Activated gamma-delta T cell treated with Interleukin-2 at 50 U/mL for 16 hours (primary cell): ENCODE measurements around the gene SLC48A1.

Experiments used
- DNase-seq: peaks from one replicate; pipeline ENCODE4 v3.0.0-alpha.2; 2020

The SLC48A1 gene

DNA sequence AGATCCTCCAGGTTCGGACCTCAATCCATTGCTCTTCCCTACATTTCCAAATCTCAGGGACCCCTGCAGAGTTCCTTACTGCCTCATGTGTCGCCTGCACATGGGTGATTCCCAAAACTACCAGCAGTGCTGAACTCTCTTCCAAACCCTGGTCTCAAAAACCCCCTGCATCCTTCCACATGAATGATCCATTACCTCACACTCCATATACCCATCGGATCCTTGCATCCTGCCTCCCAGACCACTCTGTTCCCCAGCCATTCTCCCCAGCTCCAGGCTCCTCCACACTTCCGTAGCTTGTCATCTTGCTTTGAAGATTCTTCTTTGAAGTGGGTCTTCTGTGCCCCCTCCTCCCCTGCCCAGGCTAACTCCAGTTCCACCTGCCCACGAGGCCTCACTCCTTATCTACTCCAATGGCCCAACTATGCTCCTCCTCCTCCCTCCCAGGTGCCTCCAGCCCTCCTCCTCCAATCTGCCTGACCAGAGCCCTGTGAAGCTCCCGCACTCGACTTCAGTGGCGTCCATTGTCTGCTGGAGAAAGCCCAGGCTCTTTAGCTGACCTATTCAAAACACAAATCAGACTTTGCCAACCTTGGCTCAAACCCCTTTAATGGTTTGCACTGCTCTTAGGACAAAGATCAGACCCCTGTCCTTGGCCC lies 28.1 kb upstream of the SLC48A1 start:
- no peak for DNase-seq

DNA sequence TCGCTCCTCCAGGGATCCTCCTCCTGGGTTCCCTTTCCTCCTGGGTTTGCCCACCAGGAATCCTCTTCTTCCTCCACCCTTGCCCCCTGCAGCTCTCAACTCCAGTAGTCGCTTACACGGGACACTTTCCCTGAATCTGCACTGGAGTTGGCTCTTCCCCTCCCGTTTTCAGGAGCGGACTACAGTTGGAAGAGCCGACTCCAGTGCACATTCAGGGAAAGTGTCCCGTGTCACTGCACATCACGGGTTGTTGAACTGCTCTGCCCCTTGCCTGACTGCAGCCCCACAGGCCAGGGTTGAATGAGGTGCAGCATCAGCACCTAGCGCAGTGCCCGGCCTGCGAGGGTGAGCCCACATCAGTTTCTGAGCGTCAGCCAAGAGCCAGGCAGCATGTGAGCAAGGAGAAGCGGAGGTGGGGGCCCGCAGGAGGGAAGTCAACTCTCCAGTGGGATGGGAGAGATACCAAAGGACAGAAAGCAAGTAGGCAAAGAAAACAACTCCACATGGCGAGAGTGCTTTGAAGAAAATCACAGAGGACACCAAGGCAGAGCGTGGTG lies 27.5 kb upstream of the SLC48A1 start:
- no peak for DNase-seq

DNA sequence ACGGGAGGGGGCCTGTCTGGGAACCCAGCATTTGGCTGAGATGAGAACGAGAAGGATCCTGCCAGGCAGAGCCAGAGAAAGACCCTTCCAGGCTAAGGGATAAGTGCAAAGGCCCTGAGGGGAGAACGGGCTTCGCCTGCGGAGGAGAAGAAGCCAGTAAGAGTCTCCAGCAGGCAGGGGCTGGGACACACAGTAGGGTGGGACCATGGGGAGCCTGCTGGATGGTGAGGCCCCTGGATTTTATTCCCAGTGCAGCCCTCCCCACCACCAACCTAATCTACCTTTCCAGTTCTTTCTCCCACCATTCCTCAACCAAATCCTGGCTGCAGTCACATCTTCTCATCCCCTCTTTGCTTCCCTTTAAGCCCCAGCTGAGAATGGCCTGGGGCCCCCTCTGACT lies 27.0 kb upstream of the SLC48A1 start:
- no peak for DNase-seq

DNA sequence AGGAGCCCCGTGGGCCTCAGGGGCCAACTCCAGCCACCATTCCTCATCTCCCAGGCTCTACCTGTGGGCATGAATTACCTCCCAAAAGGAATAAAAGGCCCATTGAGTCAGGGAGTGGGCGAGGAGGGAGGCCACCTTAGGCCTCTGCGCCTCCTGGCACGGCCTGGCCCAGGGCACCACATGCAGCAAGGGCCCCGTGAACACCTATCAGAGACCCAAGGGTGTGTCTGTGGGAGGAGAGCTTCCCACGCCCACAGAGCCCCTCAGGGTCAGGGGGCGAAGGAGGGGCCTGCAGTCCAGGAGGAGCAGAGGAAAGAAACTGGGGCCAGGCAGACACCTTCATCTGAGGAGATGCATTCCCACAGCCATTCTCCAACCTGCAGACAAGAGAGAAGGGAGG lies 26.5 kb upstream of the SLC48A1 start:
- no peak for DNase-seq

DNA sequence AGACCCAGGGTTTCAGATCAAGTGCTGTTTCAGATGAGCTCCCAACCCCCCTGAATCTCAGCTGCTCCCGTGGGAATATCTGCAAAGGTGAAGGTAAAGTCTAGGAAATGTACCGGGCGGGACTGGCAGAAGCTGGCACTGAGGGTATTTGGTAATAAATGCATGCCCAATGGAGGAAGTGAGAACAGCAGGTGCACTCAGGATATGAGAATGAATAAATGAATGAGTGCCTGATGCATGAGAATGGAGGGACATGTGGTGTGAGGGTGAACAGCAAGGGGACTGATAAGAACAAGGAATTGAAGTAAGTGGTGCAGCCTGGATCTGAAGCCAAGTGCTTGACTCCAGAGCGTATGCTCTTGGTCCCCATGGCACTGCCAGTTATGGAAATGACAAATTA lies 25.9 kb upstream of the SLC48A1 start:
- DNase-seq: no peak

DNA sequence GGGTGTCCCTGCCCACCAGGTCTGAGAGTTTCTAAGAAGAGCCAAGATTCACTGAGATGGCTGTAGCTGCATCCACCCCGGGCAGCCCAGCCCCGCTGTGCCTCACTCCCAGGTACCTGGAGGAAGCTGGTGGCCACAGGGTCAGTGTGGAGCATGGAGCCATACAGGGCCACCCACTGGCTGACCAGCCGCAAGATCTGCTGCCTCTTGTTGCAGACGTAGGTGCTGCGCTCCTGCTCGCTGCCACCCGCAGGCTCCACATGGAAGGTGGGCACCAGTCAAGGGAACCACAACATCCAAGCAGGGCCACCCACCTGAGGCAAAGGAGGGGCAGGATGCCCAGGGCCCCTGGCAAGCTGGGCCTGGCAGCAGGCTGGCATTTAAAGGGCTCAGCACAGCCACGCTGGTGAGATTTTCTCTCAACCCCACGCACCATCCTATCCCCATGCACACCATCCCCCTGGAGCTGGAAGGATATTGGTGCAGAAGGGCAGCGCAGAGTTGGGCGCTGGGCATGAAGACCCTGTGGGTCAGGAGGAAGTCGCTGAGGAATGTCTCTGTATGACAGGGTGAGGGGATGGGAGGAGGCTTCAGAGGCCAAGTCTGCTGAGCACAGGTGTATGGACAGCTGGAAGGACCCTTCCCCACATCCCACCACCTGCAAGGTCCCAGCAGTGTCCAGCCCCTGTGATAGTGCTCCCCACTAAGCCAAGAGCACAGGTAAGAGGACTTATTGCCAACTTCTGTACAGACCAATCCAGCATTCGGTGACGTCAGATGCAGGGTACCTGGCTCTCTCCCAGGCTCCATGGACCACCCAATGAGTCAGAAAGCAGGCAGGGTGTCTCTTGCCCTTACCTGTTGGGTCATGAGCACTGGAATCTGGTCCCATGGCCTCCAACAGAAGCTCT lies 25.2 kb upstream of the SLC48A1 start:
- DNase-seq: no peak

DNA sequence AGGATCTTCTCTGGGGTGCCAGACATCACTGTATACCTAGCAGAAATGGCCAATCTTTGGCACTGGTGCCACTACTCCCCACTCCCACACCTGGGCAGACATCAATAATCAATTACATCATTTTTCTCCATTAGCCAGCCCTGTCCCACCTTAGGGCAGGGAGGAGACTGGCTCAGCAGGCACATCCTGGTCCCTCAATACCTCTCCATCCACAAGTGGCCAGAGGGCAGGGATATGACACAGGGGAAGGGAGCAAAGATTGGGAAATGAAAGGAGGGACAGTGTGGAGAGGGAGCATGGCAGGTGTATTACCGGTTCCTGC lies 24.6 kb upstream of the SLC48A1 start:
- DNase-seq: no peak

DNA sequence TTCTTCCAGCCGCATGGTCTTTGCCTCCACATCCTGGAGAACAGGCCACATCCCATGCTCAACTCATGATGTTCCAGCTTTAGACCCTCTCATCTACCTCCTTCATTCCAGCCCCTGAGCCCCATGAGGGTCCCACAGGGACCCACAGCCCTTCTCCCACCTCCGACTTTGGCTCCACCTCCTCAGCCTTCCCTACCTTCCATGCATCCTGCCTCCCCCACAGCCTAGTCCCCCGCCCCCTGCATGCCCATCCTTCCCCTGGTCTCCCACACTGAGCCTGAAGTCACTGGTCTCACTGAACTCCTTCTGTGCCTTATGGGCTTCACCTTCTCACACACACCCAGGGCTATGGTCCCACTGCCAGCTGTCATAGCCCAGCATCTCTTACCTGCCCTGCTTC lies 24.1 kb upstream of the SLC48A1 start:
- no peak for DNase-seq

DNA sequence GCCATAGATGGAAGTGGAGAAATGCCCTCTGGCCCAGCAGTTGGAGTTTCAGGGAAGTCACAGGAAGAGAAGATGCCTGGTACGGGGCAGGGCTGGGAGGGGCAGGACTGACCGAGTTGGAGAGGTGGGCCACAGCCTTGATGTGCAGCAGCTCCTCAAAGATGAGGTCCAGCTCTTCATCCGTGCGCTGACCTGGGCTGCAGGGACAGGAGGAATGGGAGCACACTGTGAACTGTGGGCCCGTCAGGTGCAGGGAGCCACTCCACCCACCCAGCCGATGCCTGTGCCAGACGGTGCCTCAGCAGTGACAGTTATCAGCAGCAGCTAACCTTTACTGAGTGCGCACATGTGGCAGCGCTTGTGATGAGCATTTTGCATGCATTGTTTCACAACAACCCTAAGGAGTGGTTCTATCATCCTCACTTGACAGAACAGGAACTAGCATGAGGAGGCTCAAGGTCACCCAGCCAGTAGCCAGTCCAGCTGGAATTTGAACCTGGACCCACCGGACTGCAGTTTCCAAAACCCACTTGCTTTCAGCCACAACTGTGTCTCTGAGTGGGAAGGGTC lies 22.7 kb upstream of the SLC48A1 start:
- DNase-seq: no peak

DNA sequence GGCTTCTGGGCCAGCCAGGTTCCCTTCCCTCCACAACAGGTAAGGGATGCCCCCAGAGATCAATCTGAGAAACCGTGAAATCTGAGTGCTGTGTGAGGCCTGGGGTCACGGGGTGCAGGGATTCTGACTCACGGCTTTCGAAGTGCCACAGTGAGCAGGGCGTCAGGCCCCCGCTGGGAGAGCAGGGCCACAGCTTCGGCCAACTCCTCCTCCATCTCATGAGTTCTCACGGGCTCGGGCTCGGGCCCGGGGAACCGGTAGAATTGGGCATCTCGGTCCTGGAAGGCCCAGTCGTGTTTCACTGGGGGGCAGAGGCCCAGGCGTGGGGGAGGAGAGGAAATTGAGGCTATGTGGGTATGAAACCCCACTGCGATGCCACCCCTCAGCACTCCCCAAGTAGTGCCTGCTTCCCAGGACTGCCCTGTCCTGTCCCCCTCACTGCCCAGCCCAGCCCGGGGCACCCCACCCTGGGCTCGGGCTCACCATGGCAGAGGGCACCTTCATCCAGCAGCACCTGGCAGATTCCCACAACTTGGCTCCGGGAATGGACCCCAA lies 22.0 kb upstream of the SLC48A1 start:
- DNase-seq: no peak

DNA sequence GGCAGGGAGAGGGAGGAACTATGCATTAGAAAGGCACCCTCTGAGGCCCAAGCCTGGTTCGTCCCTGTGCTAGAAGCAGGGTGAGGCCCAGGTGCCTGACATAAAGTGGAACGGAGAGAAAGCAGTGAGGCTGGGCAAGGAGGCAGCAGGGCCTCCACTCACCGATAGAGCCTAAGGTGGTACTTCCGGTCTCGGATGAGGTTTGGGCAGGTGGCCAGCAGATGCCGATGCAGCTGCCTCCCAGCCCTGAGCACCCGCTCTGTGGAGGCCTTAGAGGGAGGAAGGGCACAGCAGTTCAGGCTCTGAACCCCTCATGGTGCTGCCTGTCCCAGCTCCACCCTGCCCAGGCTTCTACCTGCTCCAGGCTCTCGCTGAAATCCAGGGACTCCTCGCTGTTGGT lies 21.5 kb upstream of the SLC48A1 start:
- DNase-seq: no peak

DNA sequence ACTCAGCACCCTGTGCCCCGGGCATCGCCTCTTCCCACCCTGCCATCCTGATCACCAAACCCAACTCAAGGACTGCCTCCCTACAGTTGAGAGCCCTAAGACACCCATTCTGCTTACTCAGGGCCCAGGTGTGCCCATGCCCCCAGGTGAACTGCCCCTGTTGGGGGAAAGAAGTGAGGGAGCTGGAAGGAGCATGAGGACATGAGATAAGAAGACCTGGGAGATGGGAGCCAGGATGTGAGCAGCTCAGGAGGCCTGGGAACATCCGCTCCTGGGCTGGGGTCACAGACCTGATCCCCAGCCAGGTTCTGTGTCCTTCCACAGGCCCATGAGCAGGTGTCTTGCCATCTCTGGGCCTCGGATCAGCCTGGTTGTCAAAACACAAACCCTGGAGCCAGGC lies 20.9 kb upstream of the SLC48A1 start:
- no peak for DNase-seq

DNA sequence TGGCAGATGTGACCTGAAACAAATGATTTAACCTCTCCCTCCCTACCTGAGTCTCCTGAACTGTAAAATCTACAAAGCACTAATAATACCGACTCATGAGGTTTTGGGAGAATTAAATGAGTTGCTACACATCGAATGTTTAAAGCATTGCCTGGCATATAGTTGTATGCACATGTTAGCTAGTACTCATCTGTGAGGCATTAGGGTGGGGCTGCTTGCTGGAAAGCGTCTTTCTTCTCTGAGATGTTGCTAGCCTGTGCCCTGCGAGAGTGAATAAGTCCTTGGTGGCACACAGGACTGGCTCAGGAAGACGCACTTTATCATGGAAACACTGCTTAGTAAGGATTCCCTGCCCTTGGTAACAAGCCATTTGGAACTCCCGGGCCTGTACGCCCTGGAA lies 20.5 kb upstream of the SLC48A1 start:
- DNase-seq: no peak

DNA sequence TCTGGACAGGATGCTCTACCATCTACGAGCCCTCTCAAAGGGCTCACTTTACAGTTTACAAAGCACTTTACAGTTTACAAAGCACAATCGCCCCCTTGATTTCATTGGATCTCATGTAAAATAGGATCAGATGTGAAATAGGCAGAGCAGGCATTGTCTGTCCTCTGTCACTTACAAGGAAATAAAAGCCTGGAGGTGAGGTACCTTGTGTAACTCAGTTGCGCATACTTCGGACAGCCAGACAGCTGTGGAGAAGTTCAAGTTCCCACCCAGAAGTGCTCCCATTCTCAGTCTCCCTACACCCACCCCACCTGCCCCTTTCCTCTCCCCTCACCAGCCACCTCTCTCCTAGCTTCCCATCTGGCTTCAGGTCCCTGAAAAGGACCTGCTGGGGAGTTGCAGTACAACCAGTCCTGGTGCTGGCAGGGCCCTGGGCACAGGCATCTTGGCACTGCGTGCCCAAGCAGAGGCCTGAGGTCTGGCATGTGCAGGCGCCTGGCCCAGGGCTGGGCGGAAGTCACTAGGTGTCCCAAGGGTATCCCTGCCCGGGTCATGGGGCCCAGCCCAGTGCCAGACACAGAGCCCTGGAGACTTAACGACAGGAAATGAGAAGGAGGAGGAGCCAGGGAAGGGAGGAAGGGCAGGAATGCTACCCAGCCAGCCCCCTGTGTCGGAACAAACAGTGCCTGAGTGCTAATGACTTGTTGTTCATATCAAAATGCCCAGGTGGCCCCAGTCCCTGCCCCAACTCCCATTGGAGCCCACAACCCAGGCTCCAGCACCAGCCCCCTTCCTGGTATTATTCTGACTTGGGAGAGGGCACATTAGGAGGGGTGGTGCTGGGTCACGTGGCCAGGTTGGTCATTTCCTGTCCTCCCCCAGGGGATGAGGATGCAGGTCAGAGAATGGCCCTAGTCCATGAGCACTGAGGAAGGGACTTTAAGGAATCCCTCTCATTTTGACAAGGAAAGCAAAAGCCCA lies 19.7 kb upstream of the SLC48A1 start:
- no peak for DNase-seq

DNA sequence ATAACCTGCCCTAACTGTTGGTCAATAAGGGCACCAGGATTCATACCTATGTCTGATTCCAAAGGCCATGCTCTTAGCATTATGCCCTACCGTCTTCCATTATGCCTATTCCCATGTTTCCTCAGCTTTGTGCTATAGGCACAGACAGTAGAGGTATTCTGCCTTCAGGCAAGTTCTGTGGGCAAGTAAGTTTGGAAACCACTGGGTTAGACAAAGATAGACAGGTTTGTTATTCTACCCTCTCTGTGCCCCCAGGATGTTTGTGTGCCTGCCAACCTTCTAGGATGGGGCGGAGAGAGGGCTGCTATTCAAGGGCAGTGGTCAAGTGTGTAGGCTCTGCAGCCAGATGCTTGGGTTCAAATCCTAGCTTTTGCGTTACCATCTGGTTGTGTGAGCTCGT lies 18.9 kb upstream of the SLC48A1 start:
- no peak for DNase-seq

DNA sequence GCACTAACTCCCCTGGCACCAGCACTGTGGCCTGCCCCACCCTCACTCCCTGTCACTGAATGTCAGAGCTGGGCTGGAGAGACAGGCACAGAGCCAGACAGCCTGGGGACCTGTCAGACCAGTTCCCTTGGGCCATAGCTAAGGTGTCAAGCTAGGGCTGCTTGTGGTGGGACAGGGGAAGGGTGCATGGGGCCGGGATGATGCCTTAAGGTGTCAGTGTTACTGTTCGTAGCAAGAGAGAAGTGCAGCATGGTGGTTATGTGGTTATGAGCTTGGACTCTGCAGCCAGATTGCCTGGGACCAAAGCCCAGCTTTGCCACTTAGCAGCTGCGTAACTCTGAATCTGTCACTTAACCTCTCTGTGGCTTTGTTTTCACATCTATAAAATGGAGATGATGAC lies 18.2 kb upstream of the SLC48A1 start:
- DNase-seq: no peak

DNA sequence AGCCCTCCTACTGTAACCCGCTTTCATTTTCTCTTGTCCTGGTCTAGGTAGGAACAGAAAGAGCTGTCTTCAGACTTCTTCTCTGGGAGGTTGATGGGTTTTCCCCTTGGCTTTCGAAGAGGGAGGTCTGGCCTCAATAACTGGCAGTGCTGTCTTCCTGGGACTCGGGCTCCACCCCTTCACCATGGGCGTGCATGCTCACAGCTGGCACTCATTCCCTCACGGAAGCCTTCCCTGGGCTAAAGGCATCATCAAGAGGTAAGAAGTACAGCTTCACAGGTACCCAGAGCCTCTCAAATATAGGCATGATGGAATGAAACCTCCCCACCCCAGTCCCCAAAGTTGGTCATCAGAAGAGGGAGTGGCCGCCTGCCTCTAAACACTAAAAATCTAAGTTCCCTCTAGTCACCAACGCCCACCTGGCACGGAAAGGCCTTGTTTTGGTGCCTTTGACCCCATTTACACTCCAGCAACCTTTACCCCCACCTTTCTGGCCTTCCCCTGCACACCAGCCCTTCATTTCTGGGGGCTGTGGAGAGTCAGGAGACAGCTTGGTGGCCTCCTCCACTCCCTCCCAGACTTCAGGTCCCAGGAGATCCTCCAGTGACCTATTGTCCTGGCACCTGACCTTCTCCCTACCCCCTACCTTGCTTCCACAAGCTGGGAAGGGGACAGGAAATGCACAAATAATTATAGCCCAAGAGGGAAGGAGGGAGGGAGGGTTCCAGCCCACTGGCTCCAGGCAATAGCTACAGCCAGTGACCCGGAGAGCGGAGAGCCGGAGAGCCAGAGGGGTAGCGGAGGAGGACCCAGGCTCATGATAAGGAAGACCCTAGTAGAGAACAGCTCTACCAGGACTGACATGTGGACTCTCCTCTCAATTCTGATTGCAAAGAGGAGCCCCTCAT lies 17.1 kb upstream of the SLC48A1 start:
- no peak for DNase-seq

DNA sequence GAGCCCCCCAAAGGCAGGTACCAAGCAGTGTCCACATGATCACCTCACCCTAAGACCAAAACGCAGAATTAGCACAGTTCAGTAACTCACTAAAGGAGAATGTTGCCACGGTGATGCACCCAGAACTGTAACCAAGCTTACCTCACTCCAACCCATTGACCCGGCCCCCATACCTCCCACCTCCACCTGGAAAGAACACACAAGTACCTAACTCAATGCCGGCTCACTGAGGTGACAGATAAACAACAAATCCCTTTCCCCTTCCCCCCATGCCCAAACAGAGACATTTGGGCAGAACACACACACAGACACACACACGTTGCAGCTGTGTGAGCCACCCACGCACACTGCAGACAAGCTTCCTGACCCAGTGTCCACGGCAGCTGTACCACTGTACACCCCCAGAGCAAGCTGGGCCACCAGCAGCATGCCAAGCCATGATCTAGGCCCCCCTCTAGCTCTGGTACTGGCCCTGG lies 15.6 kb upstream of the SLC48A1 start:
- DNase-seq: no peak

DNA sequence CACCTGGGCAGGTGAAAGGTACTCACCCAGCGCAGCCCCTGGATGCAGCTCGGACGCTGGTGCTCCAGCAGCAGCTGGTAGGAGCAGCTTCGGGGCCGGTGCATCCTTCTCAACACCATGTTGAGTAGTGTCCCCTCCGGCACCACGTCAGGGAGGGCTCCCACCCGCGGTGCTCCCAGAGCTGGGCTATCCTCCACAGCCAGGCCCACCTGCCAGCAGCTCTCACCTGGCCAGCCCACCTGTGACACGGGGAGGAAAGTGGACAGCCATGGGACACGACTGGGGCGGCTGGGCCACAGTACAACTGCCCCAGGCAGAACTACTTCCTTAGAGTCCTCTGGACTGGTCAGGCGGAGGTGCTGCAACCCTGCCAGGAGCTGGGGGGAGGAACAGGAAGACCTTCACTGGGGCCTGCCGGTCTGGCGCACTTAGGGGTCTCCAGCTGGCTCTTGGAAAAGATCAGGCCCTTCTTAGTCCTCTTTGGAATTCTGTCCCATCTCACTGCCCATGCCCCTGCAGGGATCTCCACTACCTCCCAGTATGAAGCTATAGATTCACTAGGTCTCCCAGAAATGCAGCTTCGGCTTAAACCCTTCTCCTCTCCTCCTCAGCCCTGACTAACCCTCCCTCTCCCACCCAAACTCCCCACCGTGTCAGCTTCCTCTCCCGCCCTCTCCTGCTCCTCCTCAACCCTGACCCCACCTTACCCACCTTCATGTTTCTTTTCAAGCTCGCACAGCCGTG lies 15.0 kb upstream of the SLC48A1 start:
- no peak for DNase-seq

DNA sequence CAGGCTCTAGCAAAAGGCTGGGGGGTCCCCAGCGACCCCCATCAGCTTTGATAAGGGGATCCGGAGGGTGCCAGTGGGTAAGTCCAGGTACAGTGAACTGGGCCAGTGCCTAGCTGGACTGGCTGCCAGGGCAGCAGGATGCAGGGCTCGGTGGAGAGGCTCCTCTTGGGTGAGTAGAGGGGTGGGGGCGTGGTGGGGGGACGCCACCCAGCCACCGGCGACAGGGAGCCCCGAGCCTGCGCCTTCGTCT lies 14.5 kb upstream of the SLC48A1 start:
- DNase-seq: no peak
